ENCODE measurements around the gene CHGA. TPM values are rescaled to one million over a fixed set of nuclear protein-coding genes. Genes with fewer than 3 reads are reported as not detected.

Gene CHGA
- total and polyA plus RNA-seq, 2 of the 8 experiments (the other 6 are each of a cell fraction or from before 2014, with no cell fraction given), result 17.5 to 28.2 TPM

DNA sequence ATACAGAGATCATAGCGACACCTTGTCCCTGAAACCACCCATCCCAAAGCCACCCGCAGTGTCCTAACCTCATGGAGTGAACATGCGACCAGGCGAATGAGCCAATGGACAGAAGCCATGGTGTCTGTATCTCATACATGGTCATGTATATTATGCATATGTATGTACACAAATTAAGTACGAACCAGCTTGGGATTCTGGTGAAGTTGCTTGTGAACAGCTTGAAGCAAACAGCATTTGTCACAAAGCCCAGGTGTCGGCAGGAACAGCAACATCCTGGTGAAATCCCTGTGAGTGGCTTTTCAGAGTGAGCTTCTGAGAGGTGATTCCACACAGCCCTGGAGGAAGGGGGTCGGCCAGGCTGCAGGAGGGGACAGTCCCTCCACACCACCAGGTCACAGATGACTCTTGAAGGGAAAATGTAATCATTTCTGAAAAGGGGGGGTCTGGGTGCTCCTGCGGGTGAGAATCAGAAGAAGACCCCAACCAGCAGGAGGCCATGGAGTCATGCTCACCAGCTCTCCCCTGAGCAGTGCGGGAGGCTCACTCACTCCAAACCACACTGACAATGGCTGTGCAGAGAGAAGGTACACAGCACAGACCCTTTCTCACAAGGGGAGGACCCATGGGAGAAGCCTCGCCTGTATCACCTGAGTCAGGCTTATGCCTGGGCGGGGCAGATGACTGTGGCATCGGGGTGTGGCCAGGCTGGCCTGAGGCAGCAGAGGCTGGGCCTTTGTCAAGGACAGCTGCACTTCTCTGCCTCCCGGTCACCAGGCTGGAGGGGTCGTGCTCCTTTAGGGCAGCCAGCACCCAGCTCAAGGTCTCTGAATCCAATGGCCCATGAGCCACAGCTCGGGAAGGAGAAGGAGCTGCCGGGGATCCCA is 14.3 kb downstream of the CHGA start:
- peaks cover 7 to 9% of the 10 kb centered on the region in 2 experiments for H4K20me1 ChIP-seq (replicated peaks in 1 of 2; ENCODE audit: control insufficient read depth in 1 of 2, insufficient read depth in 2 of 2, low read length in 2 of 2)
- H2BK20ac ChIP-seq (ENCODE audit: low read length), result no peak overlapping the region
- no peak overlapping the region for H3K23ac ChIP-seq (ENCODE audit: insufficient read length)
- FAIRE-seq, result no peak
- no peak overlapping the region for H3K18ac ChIP-seq (ENCODE audit: extremely low read depth, low read length)
- H3K27me3 ChIP-seq (replicated peaks in 1 of 4; ENCODE audit: control insufficient read depth in 3 of 4, extremely low read depth in 1 of 4, insufficient read depth in 3 of 4, low read length in 3 of 4), result no peaks in the 10 kb centered on the region
- no peak overlapping the region for H4K91ac ChIP-seq (replicated peaks; ENCODE audit: insufficient read length, low read length)
- peaks cover 3% of the 10 kb centered on the region; the same call in 1 of the 2 replicates for H3K79me1 ChIP-seq (ENCODE audit: low read depth, low read length)
- no peaks in the 10 kb centered on the region for H3K79me2 ChIP-seq (ENCODE audit: control insufficient read depth in 1 of 2, insufficient read depth in 2 of 2, low read length in 2 of 2)
- no peak overlapping the region for H2AK5ac ChIP-seq (ENCODE audit: low read depth, low read length)
- 92% methylated on average over 16 of the region's 16 CpGs; no CpG with 5 or more reads in 1 of the 2 experiments for WGBS, 2 experiments (ENCODE audit: extremely low coverage in 1 of 2, insufficient coverage in 1 of 2, insufficient read length in 1 of 2, insufficient replicate concordance in 2 of 2, low coverage in 1 of 2, low lambda C conversion rate in 2 of 2, missing lambda C conversion rate in 1 of 2)
- H4K8ac ChIP-seq (ENCODE audit: extremely low read depth, insufficient read depth, low read length), result no peak overlapping the region
- no peak overlapping the region for H3K4me3 ChIP-seq (ENCODE audit: extremely low read depth in 1 of 4, insufficient read depth in 2 of 4, low read depth in 3 of 4, low read length in 4 of 4)
- H3K4ac ChIP-seq (replicated peaks; ENCODE audit: insufficient read length, low read depth, low read length), result no peak overlapping the region
- no peaks in the 10 kb centered on the region for H3K9me3 ChIP-seq (ENCODE audit: insufficient read depth in 2 of 2, low read depth in 1 of 2, low read length in 1 of 2)
- H3K27ac ChIP-seq (ENCODE audit: low read depth, low read length), result no peak overlapping the region; the same call in 1 of the 2 replicates
- no peaks in the 10 kb centered on the region for H3K23me2 ChIP-seq (ENCODE audit: low read depth, low read length)
- H3K4me2 ChIP-seq (ENCODE audit: insufficient read depth in 1 of 2, low read depth in 2 of 2, low read length in 2 of 2), result no peak overlapping the region
- H2BK5ac ChIP-seq (ENCODE audit: low read depth, low read length), result no peak overlapping the region
- CTCF ChIA-PET (ENCODE audit: partially characterized antibody), result interaction anchor here (0.5 to 1.2 kb wide), 4 partner anchors 12 to 68 kb away, joined by 3 to 5 read pairs (median 4); no protein-coding TSS in a partner anchor
- H3K4me1 ChIP-seq (replicated peaks in 1 of 4; ENCODE audit: control insufficient read depth in 3 of 4, insufficient read depth in 4 of 4, low read length in 3 of 4), result no peaks in the 10 kb centered on the region
- no peak overlapping the region for H4K5ac ChIP-seq (ENCODE audit: insufficient read length, low read depth, low read length)
- peaks cover 0 to 6% (median 0%) of the 10 kb centered on the region in 4 experiments; a peak in 1 of 8 replicates for H3K36me3 ChIP-seq (ENCODE audit: control insufficient read depth in 2 of 4, insufficient read depth in 4 of 4, low read length in 3 of 4)
- POLR2A ChIA-PET (ENCODE audit: partially characterized antibody), result no interaction called here
- no peak overlapping the region for H2BK120ac ChIP-seq (replicated peaks; ENCODE audit: low read depth, low read length)
- DNase-seq (ENCODE audit: low read depth in 1 of 2, low spot score in 2 of 2), result no peak
- no peak overlapping the region for H2AFZ ChIP-seq (ENCODE audit: low read length)
- H3K56ac ChIP-seq (replicated peaks; ENCODE audit: insufficient read length, low read depth, low read length), result no peak overlapping the region
- H2BK12ac ChIP-seq (ENCODE audit: low read depth, low read length), result no peak overlapping the region
- H2BK15ac ChIP-seq (ENCODE audit: low read length), result no peak overlapping the region
- H3K9ac ChIP-seq (replicated peaks in 1 of 4; ENCODE audit: extremely low read depth in 1 of 4, low read depth in 3 of 4, low read length in 3 of 4), result no peak overlapping the region
- no peak overlapping the region for H3K14ac ChIP-seq (ENCODE audit: insufficient read length)
- TF ChIP-seq GABPA (IDR thresholded peaks at IDR 0.05; ENCODE audit: borderline replicate concordance, insufficient read depth, low read length), result no peak
- TF ChIP-seq POLR2A (IDR thresholded peaks at IDR 0.05; ENCODE audit: control extremely low read depth in 1 of 2, low read depth in 2 of 2, low read length in 2 of 2), result no peak
- no peak for TF ChIP-seq TCF12 (IDR thresholded peaks at IDR 0.05; ENCODE audit: low read depth, low read length)
- TF ChIP-seq, protein P1, sequence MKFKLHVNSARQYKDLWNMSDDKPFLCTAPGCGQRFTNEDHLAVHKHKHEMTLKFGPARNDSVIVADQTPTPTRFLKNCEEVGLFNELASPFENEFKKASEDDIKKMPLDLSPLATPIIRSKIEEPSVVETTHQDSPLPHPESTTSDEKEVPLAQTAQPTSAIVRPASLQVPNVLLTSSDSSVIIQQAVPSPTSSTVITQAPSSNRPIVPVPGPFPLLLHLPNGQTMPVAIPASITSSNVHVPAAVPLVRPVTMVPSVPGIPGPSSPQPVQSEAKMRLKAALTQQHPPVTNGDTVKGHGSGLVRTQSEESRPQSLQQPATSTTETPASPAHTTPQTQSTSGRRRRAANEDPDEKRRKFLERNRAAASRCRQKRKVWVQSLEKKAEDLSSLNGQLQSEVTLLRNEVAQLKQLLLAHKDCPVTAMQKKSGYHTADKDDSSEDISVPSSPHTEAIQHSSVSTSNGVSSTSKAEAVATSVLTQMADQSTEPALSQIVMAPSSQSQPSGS (IDR thresholded peaks at IDR 0.05; ENCODE audit: low read length), result no peak
- no peak for TF ChIP-seq CTBP2 (IDR thresholded peaks at IDR 0.05; ENCODE audit: borderline replicate concordance, insufficient read depth, insufficient read length, low read length)
- no peak for TF ChIP-seq SP1 (IDR thresholded peaks at IDR 0.05; ENCODE audit: low read depth, low read length)
- no peak for TF ChIP-seq RBBP5 (IDR thresholded peaks at IDR 0.05; ENCODE audit: borderline replicate concordance, low read depth, low read length)
- no peak for TF ChIP-seq JUN (IDR thresholded peaks at IDR 0.05; ENCODE audit: low read depth, low read length)
- TF ChIP-seq MAFK (IDR thresholded peaks at IDR 0.05; ENCODE audit: low read depth, low read length), result no peak
- TF ChIP-seq ZNF274 (IDR thresholded peaks at IDR 0.05; ENCODE audit: borderline replicate concordance, extremely low read depth, low read length), result no peak
- TF ChIP-seq TAF1 (IDR thresholded peaks at IDR 0.05; ENCODE audit: low read depth, low read length), result no peak

Measured in H1 (cell line).